PC-9 (cell line): ENCODE data around the gene FAM83G.
"Not testable (repeated sequence)": the region's sequence is repeated elsewhere in the genome, so short reads cannot be mapped to it uniquely, and the experiment has no call there.

Experiments used
- CTCF ChIP-seq: fragments of 200-600 bp; sonication (generic); conservative IDR thresholded peaks from 2 replicates; pipeline ENCODE4 v1.6.1; 2017; ENCODE audit warnings: mixed run types, antibody characterized with exemption, mild to moderate bottlenecking, moderate library complexity
- EZH2 ChIP-seq: fragments of 200-600 bp; sonication (generic); IDR thresholded peaks from 2 replicates; pipeline ENCODE4 v1.8.0; 2017; ENCODE audit warnings: antibody characterized with exemption, low read depth

GRCh38 chr17:19041871-19042270 lies 37.3 kb upstream of the FAM83G start:
- TF ChIP-seq CTCF, EZH2: not testable (repeated sequence)
